Measurements from ENCODE around the gene NEURL1. TPM values are rescaled to one million over a fixed set of nuclear protein-coding genes. Genes with fewer than 3 reads are reported as not detected.

NEURL1 gene
- total RNA-seq, 1 donor from 2014 or later, result 2.5 TPM

- no peaks in the 10 kb centered on the region for H3K27me3 Mint-ChIP-seq (ENCODE audit: unreplicated experiment)
- no peak overlapping the region for H3K4me3 Mint-ChIP-seq (ENCODE audit: unreplicated experiment)
- H3K4me1 Mint-ChIP-seq (ENCODE audit: unreplicated experiment), result peaks cover 1% of the 10 kb centered on the region
- TF ChIP-seq CTCF (IDR thresholded peaks at IDR 0.05), result no peak
- H3K27ac Mint-ChIP-seq (ENCODE audit: unreplicated experiment), result no peak overlapping the region
- no peaks in the 10 kb centered on the region for H3K9me3 Mint-ChIP-seq (ENCODE audit: unreplicated experiment)
- H3K36me3 Mint-ChIP-seq (ENCODE audit: unreplicated experiment), result no peaks in the 10 kb centered on the region
- no peak for DNase-seq (ENCODE audit: extremely low spot score, unreplicated experiment)
Observed at GRCh38 chr10:103593022-103593570, 99.6 kb downstream of the NEURL1 start.

- peaks cover 3% of the 10 kb centered on the region for H3K36me3 Mint-ChIP-seq (ENCODE audit: unreplicated experiment)
- DNase-seq (ENCODE audit: extremely low spot score, unreplicated experiment), result no peak
- TF ChIP-seq CTCF (IDR thresholded peaks at IDR 0.05), result no peak
- no peaks in the 10 kb centered on the region for H3K9me3 Mint-ChIP-seq (ENCODE audit: unreplicated experiment)
- peaks cover 10% of the 10 kb centered on the region for H3K4me1 Mint-ChIP-seq (ENCODE audit: unreplicated experiment)
- H3K4me3 Mint-ChIP-seq (ENCODE audit: unreplicated experiment), result no peak overlapping the region
- H3K27me3 Mint-ChIP-seq (ENCODE audit: unreplicated experiment), result no peaks in the 10 kb centered on the region
- no peak overlapping the region for H3K27ac Mint-ChIP-seq (ENCODE audit: unreplicated experiment)
Observed at GRCh38 chr10:103595933-103596726, 102.6 kb downstream of the NEURL1 start.

- no peak for TF ChIP-seq CTCF (IDR thresholded peaks at IDR 0.05)
- Mint-ChIP-seq H3K36me3 (ENCODE audit: unreplicated experiment) (peaks cover 3% of the 10 kb centered on the region), H3K27ac (ENCODE audit: unreplicated experiment) (no peak overlapping the region), H3K27me3 (ENCODE audit: unreplicated experiment) (no peaks in the 10 kb centered on the region), H3K4me1 (ENCODE audit: unreplicated experiment) (peaks cover 10% of the 10 kb centered on the region), H3K9me3 (ENCODE audit: unreplicated experiment) (no peaks in the 10 kb centered on the region), H3K4me3 (ENCODE audit: unreplicated experiment) (no peak overlapping the region)
- DNase-seq (ENCODE audit: extremely low spot score, unreplicated experiment), result no peak
Observed at GRCh38 chr10:103597003-103597402, 103.5 kb downstream of the NEURL1 start.

GRCh38 chr10:103598654-103599115 lies 105.2 kb downstream of the NEURL1 start:
- peaks cover 12% of the 10 kb centered on the region for H3K36me3 Mint-ChIP-seq (ENCODE audit: unreplicated experiment)
- no peak for DNase-seq (ENCODE audit: extremely low spot score, unreplicated experiment)
- peak; percentile 83 for TF ChIP-seq CTCF (IDR thresholded peaks at IDR 0.05)
- no peaks in the 10 kb centered on the region for H3K27me3 Mint-ChIP-seq (ENCODE audit: unreplicated experiment)
- H3K9me3 Mint-ChIP-seq (ENCODE audit: unreplicated experiment), result no peaks in the 10 kb centered on the region
- H3K4me3 Mint-ChIP-seq (ENCODE audit: unreplicated experiment), result no peak overlapping the region
- H3K4me1 Mint-ChIP-seq (ENCODE audit: unreplicated experiment), result peaks cover 8% of the 10 kb centered on the region
- peak overlapping the region; percentile 50 for H3K27ac Mint-ChIP-seq (ENCODE audit: unreplicated experiment)

GRCh38 chr10:103599211-103599610 lies 105.7 kb downstream of the NEURL1 start:
- H3K9me3 Mint-ChIP-seq (ENCODE audit: unreplicated experiment), result no peaks in the 10 kb centered on the region
- H3K4me1 Mint-ChIP-seq (ENCODE audit: unreplicated experiment), result peaks cover 8% of the 10 kb centered on the region
- H3K4me3 Mint-ChIP-seq (ENCODE audit: unreplicated experiment), result no peak overlapping the region
- peaks cover 12% of the 10 kb centered on the region for H3K36me3 Mint-ChIP-seq (ENCODE audit: unreplicated experiment)
- H3K27me3 Mint-ChIP-seq (ENCODE audit: unreplicated experiment), result no peaks in the 10 kb centered on the region
- no peak for TF ChIP-seq CTCF (IDR thresholded peaks at IDR 0.05)
- peak overlapping the region; percentile 50 for H3K27ac Mint-ChIP-seq (ENCODE audit: unreplicated experiment)
- DNase-seq (ENCODE audit: extremely low spot score, unreplicated experiment), result no peak

All from osteocyte (in vitro differentiated cells).